Frontal cortex (tissue), 4 donors: Measurements from ENCODE around the gene PROM1. TPM values are rescaled to one million over a fixed set of nuclear protein-coding genes. Genes with fewer than 3 reads are reported as not detected.

Experiments
- DNase-seq, 2 donors: peaks; one replicate each; pipeline ENCODE4 v3.0.0; 2012; ENCODE audit warnings: low spot score in 2 of 2
- FAIRE-seq: peaks from 2 replicates; lab custom pipeline; 2012; peaks lifted over from hg19 to GRCh38; lab: Jason Lieb, UNC
- total RNA-seq: library from RNA; depleted of rRNA; stranded (reverse); fragments of >200 nt; gene quantifications from one replicate; pipeline ENCODE4 v1.2.3, GENCODE V29; 2014
- donor health status: control.
- donor health status: control.
- donor health status: control.

PROM1 gene
- 87.6 TPM for total RNA-seq

- no peak for FAIRE-seq
- DNase-seq: peak in 1 of 2 donors; percentile 32
Measured at GRCh38 chr4:16083241-16084191, at the start of gene PROM1. TSS of gene PROM1 (minus strand) at chr4:16084023. CDS start at chr4:16075906, 8,117 bp downstream.

- no peak for DNase-seq
- FAIRE-seq: no peak
Measured at GRCh38 chr4:16133406-16133805, 49.6 kb upstream of the PROM1 start.

- DNase-seq (no peak), FAIRE-seq (no peak)
Measured at GRCh38 chr4:16131293-16131692, 47.5 kb upstream of the PROM1 start.

GRCh38 chr4:16129336-16129735 lies 45.5 kb upstream of the PROM1 start:
- FAIRE-seq: no peak

GRCh38 chr4:16126714-16127113 lies 42.9 kb upstream of the PROM1 start:
- no peak for FAIRE-seq
- no peak for DNase-seq

More at GRCh38 chr4:16129336-16129735, 45.5 kb upstream of the PROM1 start:
- DNase-seq: no peak

- DNase-seq: no peak
- FAIRE-seq: no peak
Measured at GRCh38 chr4:16125571-16126445, 42.0 kb upstream of the PROM1 start.

- FAIRE-seq (no peak), DNase-seq (no peak)
Measured at GRCh38 chr4:16124232-16124631, 40.4 kb upstream of the PROM1 start.

GRCh38 chr4:16123356-16124084 lies 39.7 kb upstream of the PROM1 start:
- no peak for FAIRE-seq
- no peak for DNase-seq

GRCh38 chr4:16122784-16123183 lies 39.0 kb upstream of the PROM1 start:
- FAIRE-seq: no peak
- DNase-seq: no peak

- FAIRE-seq: no peak
Measured at GRCh38 chr4:16122308-16122711, 38.5 kb upstream of the PROM1 start.

GRCh38 chr4:16120720-16121119 lies 36.9 kb upstream of the PROM1 start:
- FAIRE-seq: no peak
- no peak for DNase-seq

More at GRCh38 chr4:16122308-16122711, 38.5 kb upstream of the PROM1 start:
- no peak for DNase-seq

- FAIRE-seq: no peak
- no peak for DNase-seq
Measured at GRCh38 chr4:16119981-16120380, 36.2 kb upstream of the PROM1 start.

- no peak for FAIRE-seq
- DNase-seq: no peak
Measured at GRCh38 chr4:16118090-16118489, 34.3 kb upstream of the PROM1 start.

GRCh38 chr4:16117164-16117563 lies 33.3 kb upstream of the PROM1 start:
- FAIRE-seq: no peak
- no peak for DNase-seq

- FAIRE-seq: no peak
- no peak for DNase-seq
Measured at GRCh38 chr4:16116493-16116990, 32.7 kb upstream of the PROM1 start.

- DNase-seq (no peak), FAIRE-seq (no peak)
Measured at GRCh38 chr4:16116019-16116418, 32.2 kb upstream of the PROM1 start.

GRCh38 chr4:16114546-16114945 lies 30.7 kb upstream of the PROM1 start:
- FAIRE-seq (no peak), DNase-seq (no peak)

- FAIRE-seq: no peak
- DNase-seq: no peak
Measured at GRCh38 chr4:16113741-16114140, 29.9 kb upstream of the PROM1 start.

- no peak for FAIRE-seq
Measured at GRCh38 chr4:16111533-16111932, 27.7 kb upstream of the PROM1 start.

More at GRCh38 chr4:16111533-16111932, 27.7 kb upstream of the PROM1 start:
- DNase-seq: no peak
